B cell (primary cell): ENCODE data around the gene TMEM82.

Source experiments
- EZH2 ChIP-seq: IDR thresholded peaks from 2 replicates; pipeline ENCODE4 v1.6.1; 2012; ENCODE audit warnings: borderline replicate concordance, low read depth, mild to moderate bottlenecking, moderate library complexity, low read length; ENCODE audit not compliant: insufficient read depth, poor library complexity, severe bottlenecking
- TF ChIP-seq, protein P1 (sequence below): fragments of 200-600 bp; IDR thresholded peaks from one replicate; pipeline ENCODE4 v1.8.0; 2022; ENCODE audit warnings: antibody characterized with exemption, mild to moderate bottlenecking

GRCh38 chr1:15777909-15778707, 35.8 kb downstream of the TMEM82 start:
- TF ChIP-seq, protein P1, sequence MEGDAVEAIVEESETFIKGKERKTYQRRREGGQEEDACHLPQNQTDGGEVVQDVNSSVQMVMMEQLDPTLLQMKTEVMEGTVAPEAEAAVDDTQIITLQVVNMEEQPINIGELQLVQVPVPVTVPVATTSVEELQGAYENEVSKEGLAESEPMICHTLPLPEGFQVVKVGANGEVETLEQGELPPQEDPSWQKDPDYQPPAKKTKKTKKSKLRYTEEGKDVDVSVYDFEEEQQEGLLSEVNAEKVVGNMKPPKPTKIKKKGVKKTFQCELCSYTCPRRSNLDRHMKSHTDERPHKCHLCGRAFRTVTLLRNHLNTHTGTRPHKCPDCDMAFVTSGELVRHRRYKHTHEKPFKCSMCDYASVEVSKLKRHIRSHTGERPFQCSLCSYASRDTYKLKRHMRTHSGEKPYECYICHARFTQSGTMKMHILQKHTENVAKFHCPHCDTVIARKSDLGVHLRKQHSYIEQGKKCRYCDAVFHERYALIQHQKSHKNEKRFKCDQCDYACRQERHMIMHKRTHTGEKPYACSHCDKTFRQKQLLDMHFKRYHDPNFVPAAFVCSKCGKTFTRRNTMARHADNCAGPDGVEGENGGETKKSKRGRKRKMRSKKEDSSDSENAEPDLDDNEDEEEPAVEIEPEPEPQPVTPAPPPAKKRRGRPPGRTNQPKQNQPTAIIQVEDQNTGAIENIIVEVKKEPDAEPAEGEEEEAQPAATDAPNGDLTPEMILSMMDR = no peak
- TF ChIP-seq EZH2 = no peak
